Left kidney (tissue), 2 donors: ENCODE data around the gene BRIP1. TPM values are rescaled to one million over a fixed set of nuclear protein-coding genes. Genes with fewer than 3 reads are reported as not detected.
"Not testable (repeated sequence)": the region's sequence is repeated elsewhere in the genome, so short reads cannot be mapped to it uniquely, and the experiment has no call there.

Experiments used
- DNase-seq: peaks from one replicate; pipeline ENCODE4 v3.0.0-alpha.2; 2013
- polyA plus RNA-seq: library from polyadenylated mRNA; unstranded; fragments of 120-200 nt; gene quantifications from one replicate; pipeline ENCODE4 v1.2.1, GENCODE V29; 2013; ENCODE audit not compliant: insufficient read length

The BRIP1 gene
- polyA plus RNA-seq, 1 donor: 18.4 TPM

DNA sequence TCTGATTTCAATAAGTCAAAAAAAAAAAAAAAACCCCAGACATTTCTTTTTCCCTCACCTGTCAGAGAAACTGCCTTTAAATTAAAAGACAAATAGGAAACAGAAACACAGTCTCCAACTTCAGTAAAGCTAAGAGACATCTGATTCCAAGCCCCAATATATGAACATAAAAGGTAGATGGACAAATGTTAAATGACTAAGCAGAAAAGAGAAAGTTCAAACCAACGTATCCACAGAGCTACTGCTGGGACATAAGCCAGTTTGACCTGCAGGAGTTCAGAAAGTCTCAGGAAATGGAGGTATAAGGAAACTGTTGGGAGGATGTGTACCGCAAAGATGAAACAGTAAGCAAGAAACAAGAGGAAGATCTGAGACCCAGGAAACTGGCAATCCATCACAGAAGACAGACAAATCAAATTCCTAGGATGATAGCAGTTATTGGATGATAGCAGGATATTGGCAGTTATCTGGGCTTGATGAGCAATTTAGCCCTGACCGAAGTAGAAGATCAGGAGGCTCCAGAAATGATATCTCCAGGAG is 135.0 kb downstream of the BRIP1 start:
- no peak for DNase-seq

DNA sequence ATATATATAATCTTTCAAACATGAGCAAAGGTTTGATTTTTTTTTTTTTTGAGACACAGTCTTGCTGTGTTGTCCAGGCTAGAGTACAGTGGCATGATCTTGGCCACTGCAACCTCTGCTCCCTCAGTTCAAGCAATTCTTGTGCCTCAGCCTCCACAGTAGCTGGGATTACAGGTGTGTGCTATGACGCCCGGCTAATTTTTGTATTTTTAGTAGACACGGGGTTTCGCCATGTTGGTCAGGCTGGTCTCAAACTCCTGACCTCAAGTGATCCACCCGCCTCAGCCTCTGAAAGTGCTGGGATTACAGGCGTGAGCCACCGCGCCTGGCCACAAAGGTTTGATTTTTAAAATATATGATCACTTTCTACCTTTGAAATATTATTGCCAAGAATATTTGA is 135.5 kb downstream of the BRIP1 start:
- not testable (repeated sequence) for DNase-seq

DNA sequence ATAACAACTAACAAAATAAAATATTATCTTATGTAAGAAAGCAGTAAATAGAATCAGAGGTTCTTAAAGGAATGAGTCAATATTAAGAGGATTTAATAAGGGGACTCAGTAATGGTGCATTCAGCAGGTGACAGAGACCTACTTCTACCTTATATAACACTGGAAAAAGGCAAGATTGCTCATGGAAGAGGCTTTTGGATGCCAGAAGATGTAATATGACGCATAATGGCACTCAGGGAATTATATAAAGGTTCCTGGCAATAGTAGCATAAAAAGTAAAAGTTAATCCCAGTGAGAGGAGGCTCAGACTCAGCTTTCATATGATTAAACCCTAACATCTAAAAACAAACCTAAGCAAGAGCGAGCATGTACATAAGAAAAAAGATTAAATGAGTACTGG is 136.4 kb downstream of the BRIP1 start:
- no peak for DNase-seq

DNA sequence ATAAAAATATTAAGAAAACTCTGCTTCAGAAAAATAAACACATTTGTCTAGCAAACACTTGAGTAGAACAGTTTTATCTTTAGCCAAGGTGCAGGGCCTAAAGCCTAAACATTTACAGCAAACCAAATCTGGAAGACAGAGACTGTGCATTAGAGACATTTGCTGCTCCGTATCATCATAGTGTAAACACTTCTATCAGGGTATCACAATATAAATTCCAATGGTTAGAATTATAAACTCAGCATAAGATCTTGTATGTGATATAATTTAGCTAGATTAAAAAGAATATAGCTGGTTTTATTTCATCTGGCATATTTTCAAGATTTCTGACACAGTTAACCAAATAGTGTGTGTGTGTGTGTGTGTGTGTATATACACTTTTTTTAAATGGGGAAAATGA is 138.6 kb downstream of the BRIP1 start:
- no peak for DNase-seq

DNA sequence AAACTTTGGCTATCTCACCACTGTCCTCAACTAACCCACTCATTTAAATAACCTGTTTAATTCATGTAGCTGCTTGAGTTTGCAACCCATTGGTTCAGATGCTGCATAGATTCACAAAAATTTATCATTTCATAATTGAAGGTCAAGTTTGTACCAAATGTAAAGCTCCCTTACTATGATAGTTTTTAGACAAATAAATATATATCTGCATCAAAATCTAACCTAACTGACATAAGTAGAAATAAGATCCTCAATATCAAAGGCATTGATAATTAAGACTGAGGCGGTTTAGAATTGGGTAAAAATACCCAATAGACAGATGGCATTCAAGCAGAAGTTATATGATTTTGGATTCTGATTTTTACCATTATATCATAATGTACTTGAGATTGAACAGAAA is 139.4 kb downstream of the BRIP1 start:
- no peak for DNase-seq

DNA sequence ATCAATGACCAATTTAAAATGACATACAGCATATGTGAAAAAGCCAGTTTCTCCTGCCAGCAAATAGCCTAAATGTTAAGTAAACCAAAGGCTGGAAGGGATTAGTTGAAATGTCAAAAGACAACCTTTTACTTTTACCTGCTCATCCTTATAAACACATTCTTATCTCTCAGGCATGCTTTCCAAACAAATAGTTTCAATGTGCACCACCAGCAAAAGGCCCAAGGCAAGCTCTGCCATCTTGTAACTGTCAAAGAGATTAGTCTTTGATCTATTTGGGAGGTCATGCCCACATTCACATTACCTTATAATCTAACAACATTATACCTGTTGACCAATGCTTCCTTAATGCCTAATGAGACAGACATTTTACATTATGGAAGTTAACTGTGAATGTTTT is 140.1 kb downstream of the BRIP1 start:
- DNase-seq: no peak

DNA sequence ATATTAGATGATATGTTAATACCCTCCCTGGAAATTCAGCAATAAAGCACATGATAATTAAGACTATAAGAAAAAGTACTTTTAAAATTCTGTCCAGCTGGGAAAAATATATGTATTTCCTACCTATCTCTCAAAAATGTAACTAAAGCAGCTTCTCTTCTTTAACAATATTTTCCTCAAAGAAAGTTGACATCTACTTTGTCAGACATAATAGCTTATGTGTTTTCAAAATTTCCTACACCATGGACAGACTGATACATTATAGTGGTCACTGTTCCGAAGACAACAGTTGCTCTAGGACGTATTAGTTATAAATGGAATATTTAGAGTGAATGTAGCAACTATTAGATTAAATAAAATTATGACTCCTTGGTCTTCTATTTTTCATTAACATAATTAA is 140.9 kb downstream of the BRIP1 start:
- no peak for DNase-seq

DNA sequence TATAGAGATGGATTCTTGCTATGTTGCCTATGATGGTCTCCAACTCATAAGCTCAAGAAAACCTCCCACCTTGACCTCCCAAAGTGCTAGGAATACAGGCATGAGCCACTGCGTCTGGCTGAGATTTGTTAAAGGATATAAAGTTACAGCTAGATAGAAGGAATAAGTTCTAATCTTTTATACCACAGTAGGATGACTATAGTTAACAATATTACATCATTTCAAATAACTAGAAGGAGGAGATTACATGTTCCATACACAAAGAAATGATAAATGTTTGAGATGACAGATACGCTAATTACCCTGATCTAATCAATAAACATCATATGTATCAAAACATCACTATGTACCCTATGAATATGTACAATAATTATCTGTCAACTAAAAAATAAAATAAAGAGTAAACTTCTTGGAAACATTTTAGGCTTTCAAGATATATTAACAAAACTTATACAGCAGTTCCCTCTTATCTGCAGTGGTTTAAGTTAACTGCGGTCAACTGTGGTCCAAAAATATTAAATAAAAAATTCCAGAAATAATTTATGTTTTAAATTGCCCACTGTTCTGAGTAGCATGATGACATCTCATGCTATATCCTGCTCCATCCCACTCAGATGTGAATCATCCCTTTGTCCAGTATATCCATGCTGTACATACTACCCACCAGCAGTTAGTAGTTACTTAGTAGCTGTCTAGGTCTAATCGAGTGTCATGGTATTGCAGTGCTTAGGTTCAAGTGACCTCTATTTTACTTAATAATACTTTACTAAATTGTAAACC is 143.1 kb downstream of the BRIP1 start:
- DNase-seq: no peak

DNA sequence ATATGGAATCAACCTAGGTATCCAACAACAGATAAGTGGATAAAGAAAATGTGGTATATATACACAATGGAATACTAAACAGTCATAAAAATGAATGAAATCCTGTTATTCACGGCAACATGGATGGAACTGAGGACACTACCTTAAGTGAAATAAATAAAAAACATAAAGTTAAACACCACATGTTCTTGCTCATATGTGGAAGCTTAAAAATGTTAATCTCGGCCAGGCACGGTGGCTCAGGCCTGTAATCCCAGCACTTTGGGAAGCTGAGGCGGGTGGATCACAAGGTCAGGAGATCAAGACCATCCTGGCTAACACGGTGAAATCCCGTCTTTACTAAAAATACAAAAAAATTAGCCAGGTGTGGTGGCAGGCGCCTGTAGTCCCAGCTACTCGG is 144.1 kb downstream of the BRIP1 start:
- not testable (repeated sequence) for DNase-seq

DNA sequence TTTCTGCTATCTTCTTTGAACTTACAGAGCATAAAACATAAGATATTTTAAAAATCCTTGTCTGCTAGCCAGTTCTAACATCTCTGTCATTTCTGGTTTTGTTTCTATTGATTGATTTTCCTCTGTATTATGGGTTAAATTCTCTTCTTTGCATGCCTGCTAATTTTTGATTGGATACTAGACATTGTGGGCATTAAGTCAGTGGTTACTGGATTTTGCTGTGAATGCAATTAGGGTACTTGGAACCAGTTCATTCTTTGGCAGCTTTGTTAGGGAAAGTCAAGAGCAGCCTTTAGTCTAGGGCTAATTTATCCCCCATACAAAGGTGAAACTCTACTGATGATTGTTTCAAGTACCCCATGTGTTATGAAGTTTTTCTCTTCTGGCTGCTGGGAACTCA is 145.3 kb downstream of the BRIP1 start:
- no peak for DNase-seq

DNA sequence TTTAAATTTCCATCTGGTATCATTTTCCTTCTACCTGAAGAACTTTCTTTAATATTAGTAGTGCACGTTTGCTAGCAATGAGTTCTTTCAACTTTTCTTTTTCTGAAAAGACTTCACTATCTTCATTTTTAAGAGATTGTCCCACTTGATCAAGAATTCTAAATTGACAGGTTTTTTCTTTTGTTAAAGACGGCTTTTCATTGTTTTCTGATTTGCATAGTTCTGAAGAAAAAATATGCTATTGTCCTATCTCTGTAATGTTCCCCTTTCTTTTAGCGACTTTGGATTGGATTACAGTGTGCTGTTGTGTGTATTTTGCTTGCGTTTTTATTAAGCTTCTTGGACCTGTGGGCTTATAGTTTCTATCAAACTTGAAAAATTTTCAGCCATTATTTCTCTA is 146.0 kb downstream of the BRIP1 start:
- DNase-seq: no peak

DNA sequence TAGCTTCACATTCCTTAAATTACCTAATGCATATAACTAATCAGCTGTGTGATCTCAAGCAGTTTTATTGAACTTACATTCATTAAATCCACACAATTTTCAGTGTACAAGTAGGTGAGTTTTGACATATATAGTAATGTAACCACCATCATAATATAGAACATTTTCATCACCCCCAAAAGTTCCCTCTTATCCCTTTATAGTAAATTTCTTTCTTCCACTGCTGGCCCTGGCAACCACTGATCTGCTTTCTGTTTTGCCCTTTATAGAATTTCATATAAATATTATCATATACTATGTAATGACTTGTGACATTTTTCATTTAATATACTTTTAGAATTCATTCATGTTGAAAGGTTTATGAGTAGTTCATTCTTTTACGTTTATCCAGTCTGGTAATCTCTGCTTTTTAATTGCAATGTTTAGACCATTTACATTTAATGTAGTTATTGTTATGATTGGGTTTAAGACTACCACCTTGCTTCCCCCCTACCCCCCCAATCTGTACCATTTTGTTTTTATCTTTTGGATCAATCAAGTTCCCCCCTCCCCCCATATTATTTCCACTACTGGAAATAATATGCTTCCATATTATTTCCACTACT is 147.0 kb downstream of the BRIP1 start:
- no peak for DNase-seq

DNA sequence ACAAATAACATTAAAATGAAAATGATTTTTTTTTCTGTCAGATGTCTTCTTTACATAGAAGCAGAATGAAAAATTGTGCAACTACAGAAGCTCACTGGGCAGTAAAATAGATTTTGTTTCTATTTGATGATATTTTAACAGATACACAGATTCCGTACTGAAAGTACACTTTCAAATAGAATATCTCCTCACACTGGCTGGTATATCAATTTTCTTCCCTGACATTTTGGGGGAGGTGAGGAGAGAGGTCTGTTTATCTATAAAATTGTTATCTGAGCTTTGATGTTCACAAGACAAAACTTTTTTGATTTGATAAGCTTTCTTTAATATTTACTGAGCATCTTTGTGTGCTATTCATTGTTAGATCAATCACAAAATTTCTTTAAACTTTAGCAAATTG is 148.0 kb downstream of the BRIP1 start:
- DNase-seq: no peak

DNA sequence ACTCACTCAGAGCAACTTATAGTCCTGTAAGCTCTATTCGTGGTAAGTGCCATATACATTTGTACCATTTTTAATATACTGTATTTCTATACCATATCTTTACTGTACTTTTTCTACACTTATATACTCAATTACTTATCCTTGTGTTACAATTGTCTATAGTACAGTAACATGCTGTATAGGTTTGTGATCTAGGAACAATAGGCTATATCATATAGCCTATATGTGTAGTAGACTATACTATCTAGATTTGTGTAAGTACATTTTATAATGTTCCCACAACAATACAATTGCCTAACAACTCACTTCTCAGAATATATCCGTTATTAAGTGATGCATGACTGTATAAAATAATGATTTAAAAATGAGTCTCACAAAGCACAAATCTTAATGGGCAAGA is 149.0 kb downstream of the BRIP1 start:
- no peak for DNase-seq

DNA sequence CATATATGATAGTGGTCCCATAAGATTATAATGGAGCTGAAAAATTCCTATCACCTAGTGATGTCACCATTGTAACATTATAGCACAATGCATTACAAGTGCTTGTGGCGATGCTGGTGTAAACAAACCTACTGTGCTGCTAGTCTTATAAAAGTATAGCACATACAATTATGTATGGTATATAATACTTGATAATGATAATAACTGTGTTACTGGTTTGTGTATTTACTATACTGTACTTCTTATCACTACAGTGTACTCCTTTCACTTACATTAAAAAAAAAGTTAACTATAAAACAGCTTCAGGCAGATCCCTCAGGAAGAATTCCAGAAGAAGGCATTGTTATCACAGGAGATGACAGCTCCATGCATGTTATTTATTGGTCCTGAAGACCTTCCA is 150.3 kb downstream of the BRIP1 start:
- DNase-seq: no peak

DNA sequence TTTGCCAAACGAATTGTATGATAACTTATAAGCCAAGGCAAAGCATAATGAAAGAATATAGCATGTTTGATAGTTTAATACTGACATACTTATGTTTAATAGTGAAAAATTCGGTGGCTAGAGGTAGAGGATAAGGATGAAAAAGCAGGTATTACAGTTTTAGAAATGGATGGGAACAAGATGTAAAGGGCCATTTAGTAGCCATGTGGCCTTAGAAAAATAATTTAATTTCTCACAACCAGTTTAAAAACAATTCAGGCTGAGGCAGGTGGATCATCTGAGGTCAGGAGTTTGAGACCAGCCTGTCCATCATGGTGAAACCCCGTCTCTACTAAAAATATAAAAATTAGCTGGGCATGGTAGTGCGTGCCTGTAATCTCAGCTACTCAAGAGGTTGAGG is 152.8 kb downstream of the BRIP1 start:
- no peak for DNase-seq

DNA sequence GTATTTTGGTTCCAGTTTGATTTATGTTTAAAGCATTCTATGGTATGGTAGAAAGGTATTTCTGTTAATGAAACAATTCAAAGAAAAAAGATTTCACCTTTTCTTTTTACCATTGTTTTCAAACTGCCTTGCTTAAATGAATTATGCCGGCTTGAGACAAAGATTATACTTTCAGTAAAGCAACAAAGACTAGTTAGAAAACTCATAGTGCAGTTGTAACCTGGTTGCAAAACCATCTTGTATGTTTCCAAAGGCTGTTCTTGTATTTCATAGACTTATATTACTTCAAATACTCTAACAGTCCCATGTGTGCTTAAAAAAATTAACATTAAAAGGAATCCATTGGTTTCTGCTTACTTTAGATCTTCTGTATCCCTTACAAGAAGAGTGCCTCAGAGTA is 153.8 kb downstream of the BRIP1 start:
- no peak for DNase-seq

DNA sequence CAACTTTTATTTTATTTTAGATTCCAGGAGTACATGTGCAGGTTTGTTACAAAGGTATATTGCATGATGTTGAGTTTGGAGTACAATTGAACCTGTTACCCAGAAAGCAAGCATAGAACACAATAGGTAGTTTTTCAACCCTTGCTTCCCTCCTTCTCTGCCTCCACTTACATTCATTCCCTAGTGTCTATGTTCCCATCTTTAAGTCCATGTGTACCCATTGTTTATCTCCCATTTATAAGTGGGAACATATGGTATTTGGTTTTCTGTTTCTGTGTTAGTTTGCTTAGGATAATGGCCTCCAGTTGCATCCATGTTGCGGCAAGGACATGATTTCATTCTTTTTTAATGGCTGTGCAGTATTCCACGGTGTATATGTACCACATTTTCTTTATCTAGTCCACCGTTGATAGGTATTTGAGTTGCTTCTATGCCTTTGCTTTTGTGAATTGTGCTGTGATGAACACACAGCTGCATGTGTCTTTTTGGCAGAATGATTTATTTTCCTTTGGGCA is 158.3 kb downstream of the BRIP1 start:
- DNase-seq: no peak

DNA sequence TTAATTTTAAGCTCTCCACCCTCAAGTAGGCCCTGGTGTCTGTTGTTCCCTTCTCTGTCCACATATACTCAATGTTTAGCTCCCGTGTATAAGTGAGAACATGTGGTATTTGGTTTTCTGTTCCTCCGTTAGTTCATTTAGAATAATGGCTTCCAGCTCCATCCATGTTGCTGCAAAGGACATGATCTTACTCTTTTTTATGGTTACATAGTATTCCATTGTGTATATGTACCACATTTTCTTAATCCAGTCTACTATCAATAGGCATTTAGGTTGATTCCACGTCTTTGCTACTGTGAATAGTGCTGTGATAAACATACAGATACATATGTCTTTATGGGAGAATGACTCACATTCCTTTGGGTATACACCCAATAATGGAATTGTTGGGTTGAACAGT is 160.9 kb downstream of the BRIP1 start:
- DNase-seq: no peak

DNA sequence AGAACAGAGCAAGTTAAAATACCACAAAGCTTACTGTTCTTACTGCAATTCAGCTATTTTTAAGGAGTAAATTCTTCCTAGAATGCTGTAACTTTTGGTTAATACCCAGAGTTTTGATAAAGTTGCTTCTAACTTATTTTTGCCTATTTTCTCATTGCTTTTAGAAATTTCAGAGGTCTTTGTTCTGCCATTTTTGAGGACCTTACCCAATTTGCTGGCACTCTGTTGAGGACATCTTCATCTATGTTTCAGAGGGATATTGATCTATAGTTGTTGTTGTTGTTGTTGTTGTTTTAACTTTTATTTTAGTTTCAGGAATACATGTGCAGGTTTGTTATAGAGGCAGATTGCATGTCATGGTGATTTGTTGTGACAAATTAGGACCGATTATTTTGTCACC is 161.3 kb downstream of the BRIP1 start:
- DNase-seq: no peak

DNA sequence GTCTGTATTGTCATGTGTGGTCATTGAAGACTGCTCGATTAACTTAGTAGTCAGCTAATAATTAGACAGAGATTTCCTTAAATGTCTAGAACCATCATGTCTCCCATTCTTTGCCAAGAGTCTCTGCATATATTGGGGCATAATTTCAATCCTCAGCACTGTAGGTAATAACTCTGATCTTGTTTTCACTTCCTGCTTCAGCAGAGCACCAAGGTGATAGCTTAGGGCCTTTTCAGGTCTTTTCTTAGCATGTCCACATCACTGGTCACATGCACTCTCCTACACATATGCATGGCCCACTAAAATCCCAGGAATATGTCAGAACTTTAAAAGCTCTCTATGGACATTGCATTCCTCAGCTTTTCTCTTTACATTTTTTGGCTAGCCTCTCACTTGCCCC is 162.0 kb downstream of the BRIP1 start:
- no peak for DNase-seq

DNA sequence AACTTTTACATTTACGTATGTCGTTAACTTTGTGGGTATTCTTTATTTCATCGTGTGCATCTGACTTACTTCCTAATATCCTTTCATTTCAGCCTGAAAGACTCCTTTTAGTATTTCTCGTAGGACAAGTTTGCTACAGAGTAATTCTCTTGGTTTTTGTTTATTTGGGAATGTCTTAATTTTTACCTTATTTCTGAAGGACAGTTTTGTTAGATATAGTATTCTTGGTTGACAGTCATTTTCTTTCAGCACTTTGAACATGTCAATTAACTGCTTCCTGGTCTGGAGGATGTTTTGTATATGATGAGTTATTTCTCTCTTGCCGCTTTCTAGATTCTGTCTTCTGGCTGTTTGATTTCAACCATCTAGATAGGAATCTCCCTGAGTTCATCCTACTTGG is 163.1 kb downstream of the BRIP1 start:
- no peak for DNase-seq

DNA sequence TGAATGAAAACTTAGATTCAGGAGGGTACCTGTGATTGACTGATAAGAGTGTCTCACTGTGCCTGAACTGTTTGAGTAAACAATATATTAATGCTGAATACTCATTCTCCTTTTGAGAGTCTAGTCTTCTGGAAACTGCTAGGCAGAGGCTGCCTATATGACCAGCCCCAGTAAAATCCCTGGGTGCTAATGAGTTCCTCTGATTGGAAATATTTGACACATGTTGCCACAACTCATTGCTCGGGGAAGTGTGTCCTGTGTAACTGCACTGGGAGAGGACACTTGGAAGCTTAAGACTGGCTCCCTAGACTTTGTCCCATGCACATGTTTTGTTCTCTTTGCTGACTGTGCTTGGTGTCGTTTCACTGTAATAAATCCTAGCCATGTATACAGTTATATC is 163.6 kb downstream of the BRIP1 start:
- no peak for DNase-seq

DNA sequence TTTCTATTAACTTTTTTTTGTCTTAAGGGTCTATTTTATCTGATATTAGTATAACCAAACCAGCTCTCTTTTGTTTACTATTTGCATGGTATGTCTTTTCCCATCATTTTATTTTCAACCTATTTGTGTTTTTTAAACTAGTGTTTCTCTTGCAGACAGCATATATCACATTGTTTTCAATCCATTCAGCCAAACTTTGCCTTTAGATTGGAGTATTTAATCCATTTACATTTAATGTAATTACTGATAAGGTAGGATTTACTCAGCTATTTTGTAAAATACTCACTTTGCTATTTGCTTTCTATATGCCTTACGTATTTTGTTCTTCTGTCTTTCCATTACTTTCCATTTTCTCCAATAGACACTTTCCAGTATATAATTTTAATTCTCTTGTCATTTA is 164.3 kb downstream of the BRIP1 start:
- no peak for DNase-seq
